Erythroblast (primary cell): ENCODE measurements around the gene GSTM4.

ENCODE experiments used
- GATA1 ChIP-seq: IDR thresholded peaks from 2 replicates; pipeline ENCODE4 v1.6.1; 2011; ENCODE audit warnings: low read depth, mild to moderate bottlenecking, control low read depth, low read length, moderate library complexity
- POLR2A ChIP-seq: IDR thresholded peaks from 2 replicates; pipeline ENCODE4 v1.6.1; 2011; ENCODE audit warnings: mild to moderate bottlenecking, low read length

DNA sequence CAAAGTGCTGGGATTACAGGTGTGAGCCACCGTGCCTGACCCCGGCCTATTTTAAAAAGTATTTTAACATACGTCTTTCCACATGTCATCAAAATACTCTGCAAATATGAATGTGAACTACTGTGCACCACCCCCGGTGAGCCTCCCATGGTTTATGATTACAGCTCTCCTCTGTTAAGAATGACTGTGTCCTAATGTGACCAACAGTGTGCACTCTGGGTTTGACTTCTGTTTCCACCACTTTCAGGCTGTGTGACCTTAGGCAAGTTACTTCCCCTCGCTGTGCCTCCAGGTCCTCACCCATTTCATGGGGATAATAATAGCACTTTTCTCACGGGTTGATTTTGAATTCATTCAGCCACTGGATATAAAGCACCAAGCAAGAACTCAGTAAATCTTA lies 21.6 kb upstream of the GSTM4 start:
- no peak for TF ChIP-seq POLR2A
- no peak for TF ChIP-seq GATA1
